Measurements from ENCODE around the gene FASTK. TPM values are rescaled to one million over a fixed set of nuclear protein-coding genes. Genes with fewer than 3 reads are reported as not detected.

The FASTK gene
- total and polyA plus RNA-seq, 2 of the 4 experiments (the other 2 are of a cell fraction): 53.8 to 115 TPM

DNA sequence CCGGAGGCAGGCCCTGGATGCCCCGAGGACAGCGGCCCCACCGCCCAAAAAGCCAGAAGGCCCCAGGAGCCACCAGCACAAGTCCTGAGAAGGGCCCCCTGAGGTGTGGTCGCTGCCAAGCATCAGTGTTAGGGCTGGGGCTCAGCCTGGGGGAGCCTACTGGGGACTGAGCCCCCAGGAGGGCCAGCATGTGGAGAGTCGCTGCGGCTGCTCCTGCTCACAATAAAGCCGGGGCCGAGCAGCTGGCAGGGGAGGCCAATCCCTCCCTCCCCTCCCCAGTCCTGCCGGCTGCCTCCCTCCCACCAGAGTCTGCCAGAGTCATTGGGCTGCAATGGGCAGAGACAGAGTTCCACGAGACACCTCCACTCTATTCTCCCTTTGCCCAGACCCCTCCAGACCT lies 35.3 kb downstream of the FASTK start:
- Histone ChIP-seq H3K14ac (replicated peaks; ENCODE audit: low read depth, low read length) (no peak overlapping the region), H3K9me1 (ENCODE audit: insufficient read depth, low read length) (peaks cover 6% of the 10 kb centered on the region; the same call in 1 of the 2 replicates), H3K9me3 (ENCODE audit: control insufficient read depth, insufficient read depth, low read length) (no peaks in the 10 kb centered on the region), H3K18ac (ENCODE audit: low read depth, low read length) (no peak overlapping the region), H3K4me1 (ENCODE audit: control insufficient read depth, insufficient read depth, low read length) (peaks cover 11% of the 10 kb centered on the region; the same call in 1 of the 2 replicates), H3K4ac (ENCODE audit: low read depth, low read length) (no peak overlapping the region), H2AK9ac (replicated peaks; ENCODE audit: low read depth, low read length, poor library complexity) (no peak overlapping the region), H3K56ac (ENCODE audit: extremely low read depth, insufficient read depth, low read length) (no peak overlapping the region), H3K79me1 (ENCODE audit: low read depth in 1 of 2, low read length in 2 of 2) (no peaks in the 10 kb centered on the region), H3K27ac (ENCODE audit: insufficient read depth, low read length) (no peak overlapping the region), H2BK120ac (ENCODE audit: low read depth, low read length) (no peak overlapping the region), H3K9ac (ENCODE audit: low read depth, low read length) (no peak overlapping the region), H4K8ac (ENCODE audit: low read depth in 2 of 2, low read length in 2 of 2) (no peak overlapping the region), H3K27me3 (ENCODE audit: control insufficient read depth, insufficient read depth, low read length) (no peaks in the 10 kb centered on the region; the same call in 1 of the 2 replicates), H4K91ac (ENCODE audit: insufficient read depth, low read depth, low read length) (no peak overlapping the region), H3K4me3 (ENCODE audit: insufficient read depth, low read depth, low read length) (no peak overlapping the region), H3K36me3 (ENCODE audit: control insufficient read depth, insufficient read depth, low read length) (peaks cover 12% of the 10 kb centered on the region; the same call in 1 of the 2 replicates), H3K23ac (ENCODE audit: low read depth, low read length) (no peak overlapping the region), H2AFZ (replicated peaks; ENCODE audit: low read length, poor library complexity) (no peak overlapping the region), H2BK20ac (ENCODE audit: low read depth, low read length) (no peak overlapping the region), H3K4me2 (ENCODE audit: low read depth, low read length) (no peak overlapping the region), H2BK15ac (ENCODE audit: low read depth, low read length) (no peak overlapping the region), H4K5ac (ENCODE audit: low read depth, low read length) (no peak overlapping the region), H2AK5ac (ENCODE audit: low read depth, low read length) (no peak overlapping the region), H4K20me1 (ENCODE audit: insufficient read depth, low read length) (peaks cover 16% of the 10 kb centered on the region), H2BK5ac (ENCODE audit: low read depth, low read length, poor library complexity, severe bottlenecking) (no peak overlapping the region)
- DNase-seq: no peak
- intact Hi-C loops (cut with micrococcal nuclease) (no loop called here), in situ Hi-C loops (cut with MboI; ENCODE audit: low sequenced_read_pairs) (no loop called here), dilution Hi-C loops (cut with HindIII; ENCODE audit: low sequenced_read_pairs, unreplicated experiment) (no loop called here)
- WGBS, 2 experiments (ENCODE audit: extremely low coverage in 2 of 2, insufficient read length in 1 of 2): no CpG with 5 or more reads among the region's 11 CpGs
- BruUV-seq (replicated peaks): no TSS peak
- ChIA-PET CTCF (no interaction called here), POLR2A (ENCODE audit: unreplicated experiment) (no interaction called here)
- no peak for TF ChIP-seq CHD1 (IDR thresholded peaks at IDR 0.05; ENCODE audit: low read depth, low read length)
- no peak for TF ChIP-seq RFX5 (IDR thresholded peaks at IDR 0.05; ENCODE audit: low read depth, low read length)
- TF ChIP-seq RCOR1 (IDR thresholded peaks at IDR 0.05; ENCODE audit: insufficient replicate concordance, low read length): no peak
- TF ChIP-seq CEBPB (IDR thresholded peaks at IDR 0.05; ENCODE audit: low read depth, low read length): no peak
- no peak for TF ChIP-seq ELK1 (IDR thresholded peaks at IDR 0.05; ENCODE audit: borderline replicate concordance, low read depth, low read length)
- no peak for TF ChIP-seq CTCF (conservative IDR thresholded peaks at IDR 0.05; ENCODE audit: low read depth, low read length)
- no peak for TF ChIP-seq MAFK (IDR thresholded peaks at IDR 0.05; ENCODE audit: low read depth, low read length)
- no peak for TF ChIP-seq RAD21 (IDR thresholded peaks at IDR 0.05; ENCODE audit: low read length)
- TF ChIP-seq, protein P1, sequence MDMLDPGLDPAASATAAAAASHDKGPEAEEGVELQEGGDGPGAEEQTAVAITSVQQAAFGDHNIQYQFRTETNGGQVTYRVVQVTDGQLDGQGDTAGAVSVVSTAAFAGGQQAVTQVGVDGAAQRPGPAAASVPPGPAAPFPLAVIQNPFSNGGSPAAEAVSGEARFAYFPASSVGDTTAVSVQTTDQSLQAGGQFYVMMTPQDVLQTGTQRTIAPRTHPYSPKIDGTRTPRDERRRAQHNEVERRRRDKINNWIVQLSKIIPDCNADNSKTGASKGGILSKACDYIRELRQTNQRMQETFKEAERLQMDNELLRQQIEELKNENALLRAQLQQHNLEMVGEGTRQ (IDR thresholded peaks at IDR 0.05; ENCODE audit: low read depth, low read length): no peak
- TF ChIP-seq BHLHE40 (IDR thresholded peaks at IDR 0.05; ENCODE audit: low read depth, low read length): no peak
- TF ChIP-seq MXI1 (IDR thresholded peaks at IDR 0.05; ENCODE audit: borderline replicate concordance, low read depth, low read length): no peak
- TF ChIP-seq POLR2A (IDR thresholded peaks at IDR 0.05; ENCODE audit: low read depth, low read length): no peak
- no peak for TF ChIP-seq MAZ (IDR thresholded peaks at IDR 0.05; ENCODE audit: borderline replicate concordance, low read depth, low read length)
- TF ChIP-seq SMC3 (IDR thresholded peaks at IDR 0.05; ENCODE audit: low read depth, low read length): no peak
- ATAC-seq (ENCODE audit: low read depth): no peak
